ENCODE data around the gene SPCS1.

SPCS1 gene

DNA sequence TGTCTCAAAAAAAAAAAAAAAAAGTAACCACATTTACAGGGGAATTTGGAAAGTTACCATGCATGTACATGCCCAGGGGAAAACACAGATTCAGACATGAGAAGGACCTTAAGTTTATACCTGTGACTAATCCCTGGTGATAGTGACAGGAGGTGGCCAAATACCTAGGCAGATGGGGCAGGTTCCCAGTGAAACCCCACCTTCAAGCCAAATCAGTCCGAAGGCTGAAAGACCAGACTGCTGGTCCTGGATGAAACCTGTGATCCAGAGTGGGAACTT is 15.8 kb downstream of the SPCS1 start:
- peaks cover 0 to 24% of the 10 kb centered on the region in 2 experiments; a peak in 2 of 3 replicates for H3K36me3 ChIP-seq (ENCODE audit: control insufficient read depth in 2 of 2, insufficient read depth in 1 of 2, low read length in 2 of 2)
- CTCF ChIA-PET: no interaction called here
- POLR2A ChIA-PET: no interaction called here
- no peaks in the 10 kb centered on the region for H3K4me1 ChIP-seq (ENCODE audit: control insufficient read depth, insufficient read depth, low read length)
- TF ChIP-seq, protein P1, sequence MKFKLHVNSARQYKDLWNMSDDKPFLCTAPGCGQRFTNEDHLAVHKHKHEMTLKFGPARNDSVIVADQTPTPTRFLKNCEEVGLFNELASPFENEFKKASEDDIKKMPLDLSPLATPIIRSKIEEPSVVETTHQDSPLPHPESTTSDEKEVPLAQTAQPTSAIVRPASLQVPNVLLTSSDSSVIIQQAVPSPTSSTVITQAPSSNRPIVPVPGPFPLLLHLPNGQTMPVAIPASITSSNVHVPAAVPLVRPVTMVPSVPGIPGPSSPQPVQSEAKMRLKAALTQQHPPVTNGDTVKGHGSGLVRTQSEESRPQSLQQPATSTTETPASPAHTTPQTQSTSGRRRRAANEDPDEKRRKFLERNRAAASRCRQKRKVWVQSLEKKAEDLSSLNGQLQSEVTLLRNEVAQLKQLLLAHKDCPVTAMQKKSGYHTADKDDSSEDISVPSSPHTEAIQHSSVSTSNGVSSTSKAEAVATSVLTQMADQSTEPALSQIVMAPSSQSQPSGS (tag by site-specific recombination; IDR thresholded peaks at IDR 0.05; ENCODE audit: low read depth): no peak
- TF ChIP-seq ZNF335 (tag by site-specific recombination; conservative IDR thresholded peaks at IDR 0.05): no peak
- TF ChIP-seq ZSCAN30 (tag by site-specific recombination; IDR thresholded peaks at IDR 0.05): no peak
- TF ChIP-seq, protein P2, sequence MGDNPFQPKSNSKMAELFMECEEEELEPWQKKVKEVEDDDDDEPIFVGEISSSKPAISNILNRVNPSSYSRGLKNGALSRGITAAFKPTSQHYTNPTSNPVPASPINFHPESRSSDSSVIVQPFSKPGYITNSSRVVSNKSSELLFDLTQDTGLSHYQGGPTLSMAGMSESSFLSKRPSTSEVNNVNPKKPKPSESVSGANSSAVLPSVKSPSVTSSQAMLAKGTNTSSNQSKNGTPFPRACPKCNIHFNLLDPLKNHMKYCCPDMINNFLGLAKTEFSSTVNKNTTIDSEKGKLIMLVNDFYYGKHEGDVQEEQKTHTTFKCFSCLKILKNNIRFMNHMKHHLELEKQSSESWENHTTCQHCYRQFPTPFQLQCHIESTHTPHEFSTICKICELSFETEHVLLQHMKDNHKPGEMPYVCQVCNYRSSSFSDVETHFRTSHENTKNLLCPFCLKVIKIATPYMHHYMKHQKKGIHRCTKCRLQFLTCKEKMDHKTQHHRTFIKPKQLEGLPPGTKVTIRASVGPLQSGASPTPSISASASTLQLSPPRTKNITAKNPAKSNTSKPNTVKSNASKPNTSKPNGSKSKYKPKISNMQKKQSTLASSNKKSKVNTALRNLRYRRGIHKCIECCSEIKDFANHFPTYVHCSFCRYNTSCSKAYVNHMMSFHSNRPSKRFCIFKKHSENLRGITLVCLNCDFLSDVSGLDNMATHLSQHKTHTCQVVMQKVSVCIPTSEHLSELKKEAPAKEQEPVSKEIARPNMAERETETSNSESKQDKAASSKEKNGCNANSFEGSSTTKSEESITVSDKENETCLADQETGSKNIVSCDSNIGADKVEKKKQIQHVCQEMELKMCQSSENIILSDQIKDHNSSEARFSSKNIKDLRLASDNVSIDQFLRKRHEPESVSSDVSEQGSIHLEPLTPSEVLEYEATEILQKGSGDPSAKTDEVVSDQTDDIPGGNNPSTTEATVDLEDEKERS (tag by site-specific recombination; IDR thresholded peaks at IDR 0.05): no peak
- TF ChIP-seq ZNF560 (tag by site-specific recombination; IDR thresholded peaks at IDR 0.05; ENCODE audit: borderline replicate concordance): no peak
- TF ChIP-seq, protein P3, sequence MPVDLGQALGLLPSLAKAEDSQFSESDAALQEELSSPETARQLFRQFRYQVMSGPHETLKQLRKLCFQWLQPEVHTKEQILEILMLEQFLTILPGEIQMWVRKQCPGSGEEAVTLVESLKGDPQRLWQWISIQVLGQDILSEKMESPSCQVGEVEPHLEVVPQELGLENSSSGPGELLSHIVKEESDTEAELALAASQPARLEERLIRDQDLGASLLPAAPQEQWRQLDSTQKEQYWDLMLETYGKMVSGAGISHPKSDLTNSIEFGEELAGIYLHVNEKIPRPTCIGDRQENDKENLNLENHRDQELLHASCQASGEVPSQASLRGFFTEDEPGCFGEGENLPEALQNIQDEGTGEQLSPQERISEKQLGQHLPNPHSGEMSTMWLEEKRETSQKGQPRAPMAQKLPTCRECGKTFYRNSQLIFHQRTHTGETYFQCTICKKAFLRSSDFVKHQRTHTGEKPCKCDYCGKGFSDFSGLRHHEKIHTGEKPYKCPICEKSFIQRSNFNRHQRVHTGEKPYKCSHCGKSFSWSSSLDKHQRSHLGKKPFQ (tag by site-specific recombination; IDR thresholded peaks at IDR 0.05): no peak
- no peak for TF ChIP-seq ZNF133 (tag by site-specific recombination; IDR thresholded peaks at IDR 0.05)
- no peak for TF ChIP-seq TCF7L2 (IDR thresholded peaks at IDR 0.05; ENCODE audit: borderline replicate concordance, low read depth, low read length)
- no peak for TF ChIP-seq ZNF416 (tag by site-specific recombination; IDR thresholded peaks at IDR 0.05)
- TF ChIP-seq ZNF629 (tag by site-specific recombination; IDR thresholded peaks at IDR 0.05): no peak
- TF ChIP-seq ZNF24 (tag by site-specific recombination; IDR thresholded peaks at IDR 0.05): no peak
- no peak overlapping the region for H3K27ac ChIP-seq (ENCODE audit: extremely low read depth, low read depth, low read length)
- H3K4me3 ChIP-seq (ENCODE audit: low read depth, low read length): no peak overlapping the region
- H3K9me3 ChIP-seq (ENCODE audit: control insufficient read depth, insufficient read depth, low read depth, low read length): no peaks in the 10 kb centered on the region

DNA sequence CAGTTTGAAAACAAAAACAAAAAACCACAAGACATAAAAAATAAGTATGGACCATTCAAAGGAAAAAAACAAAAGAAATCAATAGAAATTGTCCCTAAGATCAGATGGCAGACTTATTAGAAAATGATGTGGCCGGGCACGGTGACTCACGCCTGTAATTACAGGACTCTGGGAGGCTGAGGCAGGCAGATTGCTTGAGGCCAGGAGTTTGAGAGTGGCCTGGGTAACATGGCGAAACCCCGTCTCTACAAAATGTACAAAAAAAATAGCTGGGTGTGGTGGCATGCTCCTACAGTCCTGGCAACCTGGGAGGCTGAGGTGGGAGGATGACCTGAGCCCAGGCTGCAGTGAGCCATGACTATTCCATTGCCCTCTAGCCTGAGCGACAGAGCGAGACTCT is 16.6 kb downstream of the SPCS1 start:
- Histone ChIP-seq H3K36me3 (ENCODE audit: control insufficient read depth in 2 of 2, insufficient read depth in 1 of 2, low read length in 2 of 2) (peaks cover 0 to 27% of the 10 kb centered on the region in 2 experiments; a peak in 2 of 3 replicates), H3K4me3 (ENCODE audit: low read depth, low read length) (no peak overlapping the region), H3K27ac (ENCODE audit: extremely low read depth, low read depth, low read length) (no peak overlapping the region), H3K9me3 (ENCODE audit: control insufficient read depth, insufficient read depth, low read depth, low read length) (no peaks in the 10 kb centered on the region), H3K4me1 (ENCODE audit: control insufficient read depth, insufficient read depth, low read length) (no peaks in the 10 kb centered on the region)
- ChIA-PET POLR2A (no interaction called here), CTCF (no interaction called here)
- TF ChIP-seq, protein P4, sequence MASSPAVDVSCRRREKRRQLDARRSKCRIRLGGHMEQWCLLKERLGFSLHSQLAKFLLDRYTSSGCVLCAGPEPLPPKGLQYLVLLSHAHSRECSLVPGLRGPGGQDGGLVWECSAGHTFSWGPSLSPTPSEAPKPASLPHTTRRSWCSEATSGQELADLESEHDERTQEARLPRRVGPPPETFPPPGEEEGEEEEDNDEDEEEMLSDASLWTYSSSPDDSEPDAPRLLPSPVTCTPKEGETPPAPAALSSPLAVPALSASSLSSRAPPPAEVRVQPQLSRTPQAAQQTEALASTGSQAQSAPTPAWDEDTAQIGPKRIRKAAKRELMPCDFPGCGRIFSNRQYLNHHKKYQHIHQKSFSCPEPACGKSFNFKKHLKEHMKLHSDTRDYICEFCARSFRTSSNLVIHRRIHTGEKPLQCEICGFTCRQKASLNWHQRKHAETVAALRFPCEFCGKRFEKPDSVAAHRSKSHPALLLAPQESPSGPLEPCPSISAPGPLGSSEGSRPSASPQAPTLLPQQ (tag by site-specific recombination; IDR thresholded peaks at IDR 0.05): no peak
- no peak for TF ChIP-seq ZBTB48 (tag by site-specific recombination; IDR thresholded peaks at IDR 0.05)
- TF ChIP-seq, protein P5, sequence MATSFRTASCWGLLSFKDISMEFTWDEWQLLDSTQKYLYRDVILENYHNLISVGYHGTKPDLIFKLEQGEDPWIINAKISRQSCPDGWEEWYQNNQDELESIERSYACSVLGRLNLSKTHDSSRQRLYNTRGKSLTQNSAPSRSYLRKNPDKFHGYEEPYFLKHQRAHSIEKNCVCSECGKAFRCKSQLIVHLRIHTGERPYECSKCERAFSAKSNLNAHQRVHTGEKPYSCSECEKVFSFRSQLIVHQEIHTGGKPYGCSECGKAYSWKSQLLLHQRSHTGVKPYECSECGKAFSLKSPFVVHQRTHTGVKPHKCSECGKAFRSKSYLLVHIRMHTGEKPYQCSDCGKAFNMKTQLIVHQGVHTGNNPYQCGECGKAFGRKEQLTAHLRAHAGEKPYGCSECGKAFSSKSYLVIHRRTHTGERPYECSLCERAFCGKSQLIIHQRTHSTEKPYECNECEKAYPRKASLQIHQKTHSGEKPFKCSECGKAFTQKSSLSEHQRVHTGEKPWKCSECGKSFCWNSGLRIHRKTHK (tag by site-specific recombination; IDR thresholded peaks at IDR 0.05): no peak
- TF ChIP-seq, protein P6, sequence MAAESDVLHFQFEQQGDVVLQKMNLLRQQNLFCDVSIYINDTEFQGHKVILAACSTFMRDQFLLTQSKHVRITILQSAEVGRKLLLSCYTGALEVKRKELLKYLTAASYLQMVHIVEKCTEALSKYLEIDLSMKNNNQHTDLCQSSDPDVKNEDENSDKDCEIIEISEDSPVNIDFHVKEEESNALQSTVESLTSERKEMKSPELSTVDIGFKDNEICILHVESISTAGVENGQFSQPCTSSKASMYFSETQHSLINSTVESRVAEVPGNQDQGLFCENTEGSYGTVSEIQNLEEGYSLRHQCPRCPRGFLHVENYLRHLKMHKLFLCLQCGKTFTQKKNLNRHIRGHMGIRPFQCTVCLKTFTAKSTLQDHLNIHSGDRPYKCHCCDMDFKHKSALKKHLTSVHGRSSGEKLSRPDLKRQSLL (tag by site-specific recombination; IDR thresholded peaks at IDR 0.05): no peak
- TF ChIP-seq FEZF1 (tag by site-specific recombination; IDR thresholded peaks at IDR 0.05): no peak

Data from HEK293 (cell line).